Stimulated activated CD8-positive, alpha-beta memory T cell treated with anti-CD3 and anti-CD28 coated beads, Interleukin-15, amount 100 ng/mL, for 48 hours (primary cell): Measurements from ENCODE around the gene COX19.
"Not testable (repeated sequence)": the region's sequence is repeated elsewhere in the genome, so short reads cannot be mapped to it uniquely, and the experiment has no call there.

Experiments used
- DNase-seq, 2 donors: peaks; one replicate each; pipeline ENCODE4 v3.0.0-alpha.2; 2020; ENCODE audit warnings: low read depth in 2 of 2

COX19 gene

DNA sequence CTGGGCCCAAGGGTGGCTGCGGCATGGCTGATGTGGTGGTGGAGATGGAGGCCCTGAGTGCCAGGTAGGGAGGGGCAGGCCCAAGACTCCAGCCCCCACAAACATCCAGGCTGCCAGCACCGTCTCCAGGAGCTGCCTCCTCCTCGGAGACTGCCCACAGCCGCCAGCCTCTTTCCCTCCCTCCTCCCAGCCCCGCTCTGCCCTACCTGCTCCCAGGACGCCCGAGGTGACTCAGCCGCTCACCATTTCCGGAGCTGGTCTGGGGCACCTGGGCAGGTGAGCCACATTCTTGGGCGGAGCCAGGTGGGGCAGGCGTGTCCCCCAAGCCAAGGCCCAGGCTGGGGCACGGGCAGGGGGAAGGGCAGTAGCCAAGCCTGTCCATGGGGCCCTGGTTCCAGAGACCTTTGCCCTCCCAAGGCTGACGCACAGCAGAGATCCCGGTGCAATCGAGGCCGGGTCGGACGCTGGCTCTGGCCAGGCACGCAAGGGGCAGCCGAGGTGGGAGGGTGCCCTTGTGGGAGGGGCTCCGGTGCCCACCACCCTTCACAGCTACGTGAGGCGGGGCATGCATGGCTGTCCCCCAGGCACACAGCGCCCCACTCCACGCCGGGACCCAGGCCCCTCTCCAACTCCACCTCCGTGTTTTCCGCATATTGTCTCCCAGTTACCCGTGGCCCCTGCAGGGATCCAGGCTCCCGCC, 29.6 kb downstream of the COX19 start:
- DNase-seq, result no peak

DNA sequence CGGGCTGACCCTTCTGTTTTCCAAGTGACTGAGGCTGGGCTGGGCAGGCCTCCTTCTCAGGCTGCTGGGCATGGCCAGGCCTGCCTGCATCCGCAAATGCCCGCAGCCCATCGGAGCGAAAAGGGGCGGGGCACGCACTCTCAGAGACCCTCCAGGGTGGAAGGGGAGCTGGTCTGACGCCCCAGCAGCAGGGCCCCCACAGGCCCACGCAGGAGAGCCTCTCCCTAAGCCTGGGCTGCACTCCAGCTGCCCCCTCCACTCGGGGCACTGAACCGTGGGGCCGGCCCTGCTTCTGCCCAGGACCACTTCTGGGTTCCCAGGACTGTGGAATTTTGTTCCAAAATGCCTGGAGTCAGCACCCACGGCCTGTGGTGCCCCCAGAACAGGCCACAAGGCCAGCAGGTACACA, 30.2 kb downstream of the COX19 start:
- no peak for DNase-seq

DNA sequence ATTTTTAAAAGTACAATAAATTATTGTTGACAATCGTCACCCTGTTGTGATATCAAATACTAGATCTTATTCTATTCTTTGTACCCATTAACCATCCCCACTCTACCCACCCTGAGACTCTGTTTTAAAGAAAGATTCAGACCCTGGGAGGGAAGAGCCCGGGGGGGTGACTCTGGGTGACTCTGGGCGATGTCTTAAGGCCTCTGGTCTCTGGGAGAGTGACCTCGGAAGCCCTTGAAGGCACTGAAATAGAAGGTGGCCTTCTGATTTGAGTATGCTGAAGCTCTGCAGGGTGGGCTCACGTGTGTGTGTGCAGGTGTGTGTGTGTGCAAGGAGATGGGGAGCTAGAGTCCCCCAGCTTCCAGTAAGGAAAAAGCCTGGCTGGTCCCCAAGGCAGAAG, 30.6 kb downstream of the COX19 start:
- no peak for DNase-seq

DNA sequence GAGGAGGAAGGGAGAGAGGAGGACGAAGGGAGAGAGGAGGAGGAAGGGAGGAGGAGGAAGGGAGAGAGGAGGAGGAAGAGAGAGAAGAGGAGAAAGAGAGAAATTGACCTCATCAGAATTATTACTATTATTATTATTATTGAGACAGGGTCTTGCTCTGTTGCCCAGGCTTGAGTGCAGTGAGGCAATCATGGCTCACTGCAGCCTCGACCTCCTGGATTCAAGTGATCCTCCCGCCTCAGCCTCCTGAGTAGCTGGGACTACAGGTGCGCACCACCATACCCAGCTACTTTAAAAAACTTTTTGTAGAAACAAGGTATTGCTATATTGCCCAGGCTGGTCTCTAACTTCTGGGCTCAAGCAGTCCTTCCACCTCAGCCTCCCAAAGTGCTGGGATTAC, 31.6 kb downstream of the COX19 start:
- not testable (repeated sequence) for DNase-seq

DNA sequence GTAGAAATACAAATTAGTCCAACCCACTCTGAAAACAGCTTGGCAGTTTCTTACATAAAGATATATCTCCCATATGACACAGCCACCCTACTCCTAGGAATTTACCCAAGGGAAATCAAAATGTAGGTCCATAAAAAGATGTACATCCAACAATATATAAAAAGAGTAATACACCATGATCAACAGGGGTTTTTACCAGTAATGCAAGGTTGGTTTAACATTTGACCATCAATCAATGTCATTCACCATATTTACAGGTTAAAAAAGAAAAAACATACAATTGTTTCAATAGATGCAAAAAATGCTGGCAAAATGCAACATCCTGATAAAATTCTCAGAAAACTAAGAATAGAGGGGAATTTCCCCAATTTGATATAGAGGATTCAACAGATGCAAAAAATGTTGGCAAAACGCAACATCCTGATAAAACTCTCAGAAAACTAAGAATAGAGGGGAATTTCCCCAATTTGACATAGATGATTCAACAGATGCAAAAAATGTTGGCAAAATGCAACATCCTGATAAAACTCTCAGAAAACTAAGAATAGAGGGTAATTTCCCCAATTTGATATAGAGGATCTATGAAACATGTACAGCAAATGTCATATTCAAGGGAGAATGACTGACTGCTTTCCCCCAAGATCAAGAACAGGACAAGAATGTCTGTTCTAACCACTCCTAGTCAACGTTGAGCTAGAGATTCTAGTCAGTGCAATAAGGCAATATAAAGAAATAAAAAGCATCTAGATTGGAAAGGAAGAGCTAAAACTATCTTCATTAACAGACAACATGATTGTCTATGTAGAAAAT, 34.5 kb downstream of the COX19 start:
- no peak for DNase-seq

DNA sequence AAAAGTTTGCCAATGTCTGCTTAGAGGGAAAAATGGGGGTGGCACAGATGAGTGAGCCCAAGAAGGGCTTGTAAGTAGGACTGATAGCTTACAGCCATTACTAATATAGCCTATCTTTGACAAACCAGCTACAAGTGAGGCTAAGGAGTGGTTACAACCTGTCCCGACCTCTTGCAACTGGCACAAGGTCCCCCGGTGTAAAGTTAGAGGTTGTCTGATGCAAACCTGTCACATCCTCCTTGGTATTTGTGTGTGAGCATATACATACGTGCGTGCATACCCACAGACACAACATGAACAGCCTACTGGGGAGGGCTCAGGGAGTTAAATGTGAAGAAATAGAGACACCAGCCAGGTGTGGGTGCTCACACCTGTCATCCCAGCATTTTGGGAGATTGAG, 35.5 kb downstream of the COX19 start:
- DNase-seq, result no peak

DNA sequence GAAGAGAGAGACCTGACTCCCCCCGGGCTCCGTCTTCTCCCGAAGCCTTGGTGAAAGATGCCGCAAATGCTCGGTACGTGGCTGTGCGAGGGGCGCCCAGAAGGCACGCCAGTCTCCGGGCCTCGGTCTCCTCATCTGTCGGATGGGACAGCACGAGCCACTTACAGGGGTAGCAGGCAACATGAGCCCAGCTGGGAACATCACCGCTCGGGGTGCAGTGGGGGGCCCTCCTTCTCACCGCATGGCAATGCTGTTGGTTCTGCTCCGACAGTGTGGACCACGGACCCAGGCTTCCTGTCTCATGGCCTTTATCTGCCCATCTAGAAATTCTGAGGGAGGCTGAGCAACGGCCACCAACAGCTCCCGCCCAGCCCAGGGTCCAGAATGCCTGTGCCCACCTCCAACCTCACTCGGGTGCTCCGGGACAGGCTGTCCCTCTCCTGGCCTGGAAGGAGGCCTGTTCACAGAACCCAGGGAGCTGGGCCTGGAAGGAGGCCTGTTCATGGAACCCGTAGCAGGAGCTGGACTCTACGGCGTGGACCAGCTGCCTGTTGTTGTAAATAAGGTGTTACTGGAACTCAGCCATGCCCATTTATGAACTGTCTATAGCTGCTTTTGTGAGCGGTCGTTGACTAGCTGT, 36.7 kb downstream of the COX19 start:
- no peak for DNase-seq

DNA sequence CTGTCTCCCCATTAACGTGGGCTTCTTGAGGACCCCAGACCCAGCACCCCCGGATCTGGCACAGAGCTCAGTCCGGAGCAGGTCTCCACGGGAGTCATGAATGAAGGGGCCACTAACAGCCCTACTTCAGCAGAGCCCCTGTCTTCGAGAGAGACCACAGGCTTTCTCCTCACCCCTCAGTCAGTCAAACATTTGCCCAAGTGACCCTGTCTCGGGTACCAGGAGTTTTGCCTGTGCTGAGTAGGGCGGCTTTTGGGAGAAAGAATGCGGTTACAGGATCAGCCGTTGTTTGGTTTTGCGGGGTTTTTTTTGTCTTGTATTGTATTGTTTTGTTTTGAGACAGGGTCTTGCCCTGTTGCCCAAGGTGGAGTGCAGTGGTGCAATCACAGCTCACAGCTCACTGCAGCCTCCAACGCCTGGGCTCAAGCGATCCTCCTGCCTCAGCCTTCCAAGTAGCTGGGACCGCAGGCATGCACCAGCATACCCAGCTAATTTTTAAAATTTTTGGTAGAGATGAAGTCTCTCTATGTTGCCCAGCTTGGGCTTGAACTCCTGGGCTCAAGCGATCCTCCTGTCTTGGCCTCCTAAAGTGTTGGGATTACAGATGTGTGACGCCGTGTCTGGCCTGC, 37.4 kb downstream of the COX19 start:
- no peak for DNase-seq

DNA sequence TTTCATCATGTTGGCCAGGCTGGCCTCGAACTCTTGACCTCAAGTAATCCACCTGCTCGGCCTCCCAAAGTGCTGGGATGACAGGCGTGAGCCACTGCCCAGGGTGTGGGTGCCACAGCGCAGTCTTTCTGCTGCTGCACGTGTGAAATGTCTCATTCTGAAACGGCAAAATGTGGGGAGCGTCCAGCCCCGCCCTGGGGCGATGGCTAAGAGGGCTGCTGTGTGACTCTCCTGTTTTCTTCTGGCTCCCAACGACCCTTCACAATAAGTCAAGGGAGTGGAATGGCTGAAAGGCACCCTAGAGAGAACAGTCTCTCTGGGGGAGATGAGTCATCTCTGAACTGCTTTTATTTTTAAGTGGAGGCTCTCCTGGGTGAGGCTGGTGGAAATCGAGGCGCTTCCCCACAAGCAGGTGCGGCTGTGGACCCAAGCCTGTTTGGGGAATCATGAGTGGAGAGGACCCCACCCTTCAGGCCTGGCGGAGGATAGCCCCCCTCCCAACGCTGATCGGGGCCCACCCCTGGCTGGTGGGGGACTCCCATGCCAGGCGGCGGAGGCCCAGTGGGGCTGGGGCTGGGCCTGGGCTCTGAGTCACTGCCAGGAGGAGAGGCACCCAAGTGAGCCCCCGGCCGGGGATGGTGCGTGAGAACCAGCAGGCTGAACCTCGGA, 38.8 kb downstream of the COX19 start:
- DNase-seq, result peak; percentile 55 to 67

DNA sequence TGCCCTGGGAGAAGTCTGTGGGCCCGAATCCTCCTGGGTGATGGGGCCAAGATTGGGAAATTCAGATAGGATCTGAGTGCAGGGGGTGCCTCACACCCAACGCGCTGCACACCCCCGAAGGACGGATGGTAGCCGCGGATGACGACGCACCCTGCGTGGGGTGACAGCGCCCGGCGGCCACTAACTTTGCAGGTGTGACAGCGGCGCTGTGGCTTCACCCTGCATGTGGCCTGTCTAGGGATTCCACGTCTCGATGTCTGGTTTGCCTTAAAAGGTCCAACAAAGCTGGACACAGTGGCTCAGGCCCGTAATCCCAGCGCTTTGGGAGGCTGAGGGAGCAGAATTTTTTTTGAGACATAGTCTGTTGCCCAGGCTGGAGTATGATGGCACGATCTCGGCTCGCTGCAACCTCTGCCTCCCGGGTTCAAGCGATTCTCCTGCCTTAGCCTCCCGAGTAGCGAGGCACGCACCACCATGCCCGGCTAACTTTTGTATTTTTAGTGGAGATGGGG, 39.4 kb downstream of the COX19 start:
- no peak for DNase-seq

DNA sequence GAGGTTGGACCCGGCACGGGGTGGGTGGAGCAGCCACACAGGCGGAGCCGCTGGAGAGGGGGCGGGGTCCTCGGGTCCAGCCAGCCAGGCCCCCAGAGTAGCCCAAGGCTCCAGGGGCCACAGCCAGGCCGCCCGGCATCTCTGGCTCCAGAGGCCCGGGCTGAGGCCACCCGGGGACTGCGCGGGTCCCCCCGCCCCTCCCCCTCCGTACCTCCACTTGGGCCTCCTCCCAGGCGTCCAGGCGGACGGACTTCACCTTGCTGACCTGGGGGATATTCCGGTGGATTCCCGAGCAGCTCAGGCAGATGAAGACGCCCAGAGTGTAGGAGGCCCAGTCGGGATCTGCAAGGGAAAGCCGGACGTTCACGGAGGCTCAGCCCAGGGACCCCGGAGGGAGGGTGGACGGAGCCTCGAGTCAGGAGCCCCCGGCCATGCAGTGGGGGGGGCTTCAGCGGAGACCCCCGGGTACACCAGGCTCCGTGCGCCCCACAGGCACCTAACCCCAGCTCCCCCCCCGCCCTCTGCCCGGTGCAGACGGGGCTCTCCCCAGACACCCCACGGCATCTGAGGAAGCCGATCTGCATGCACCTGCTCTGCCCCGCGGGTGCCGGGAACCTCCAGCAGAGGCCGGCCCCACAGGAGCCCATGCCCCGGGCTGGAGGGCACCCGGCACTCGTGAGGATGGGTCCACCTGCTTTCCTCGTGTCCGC, 40.0 kb downstream of the COX19 start:
- no peak for DNase-seq

DNA sequence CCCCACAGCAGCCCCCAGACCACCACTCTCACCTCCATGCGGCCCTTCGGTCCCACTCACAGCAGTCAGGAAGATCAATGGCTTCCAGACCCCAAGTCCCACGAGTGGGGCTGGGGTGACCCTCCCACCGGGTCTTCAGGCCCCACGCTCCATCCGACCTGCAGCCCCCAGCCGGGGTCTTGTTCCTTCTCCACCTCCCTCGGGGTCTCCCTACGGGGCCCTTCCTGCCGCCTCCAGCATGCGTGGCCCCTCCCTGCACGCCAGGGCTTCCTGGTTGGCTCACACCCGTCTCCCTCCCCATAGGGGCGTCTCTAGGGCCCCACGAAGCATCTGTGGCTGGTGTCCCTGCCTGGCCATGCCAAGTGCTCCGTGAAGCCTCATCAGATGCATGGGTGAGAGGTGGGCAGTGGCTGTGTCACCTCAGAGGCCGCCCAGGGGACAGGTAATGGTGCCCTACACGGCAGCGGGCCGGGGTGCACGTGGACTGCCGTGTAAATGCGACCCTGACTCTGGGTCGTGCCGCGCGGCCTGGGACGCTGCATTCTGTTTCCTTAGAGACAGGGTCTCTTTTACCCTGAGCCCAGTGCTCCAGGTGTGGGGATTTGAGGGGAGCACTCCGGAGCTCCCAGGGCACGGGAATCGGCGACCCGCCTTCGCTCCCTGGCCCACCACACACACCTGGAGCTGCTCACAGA, 40.7 kb downstream of the COX19 start:
- no peak for DNase-seq

DNA sequence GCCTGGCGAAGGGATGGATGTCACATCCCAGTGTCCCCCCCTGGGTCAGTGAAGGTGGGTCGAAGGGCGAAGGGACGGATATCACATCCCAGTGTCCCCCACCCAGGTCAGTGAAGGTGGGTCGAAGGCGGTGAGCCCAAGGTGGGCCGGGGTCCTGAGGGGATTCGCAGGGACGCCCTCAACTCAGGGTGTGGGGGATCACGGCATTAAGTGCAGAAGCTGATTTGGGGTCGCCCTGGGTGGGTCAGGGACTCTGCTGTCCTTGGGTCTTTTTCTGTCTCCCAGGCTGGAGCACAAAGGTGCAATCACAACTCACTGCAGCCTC, 42.7 kb downstream of the COX19 start:
- no peak for DNase-seq

DNA sequence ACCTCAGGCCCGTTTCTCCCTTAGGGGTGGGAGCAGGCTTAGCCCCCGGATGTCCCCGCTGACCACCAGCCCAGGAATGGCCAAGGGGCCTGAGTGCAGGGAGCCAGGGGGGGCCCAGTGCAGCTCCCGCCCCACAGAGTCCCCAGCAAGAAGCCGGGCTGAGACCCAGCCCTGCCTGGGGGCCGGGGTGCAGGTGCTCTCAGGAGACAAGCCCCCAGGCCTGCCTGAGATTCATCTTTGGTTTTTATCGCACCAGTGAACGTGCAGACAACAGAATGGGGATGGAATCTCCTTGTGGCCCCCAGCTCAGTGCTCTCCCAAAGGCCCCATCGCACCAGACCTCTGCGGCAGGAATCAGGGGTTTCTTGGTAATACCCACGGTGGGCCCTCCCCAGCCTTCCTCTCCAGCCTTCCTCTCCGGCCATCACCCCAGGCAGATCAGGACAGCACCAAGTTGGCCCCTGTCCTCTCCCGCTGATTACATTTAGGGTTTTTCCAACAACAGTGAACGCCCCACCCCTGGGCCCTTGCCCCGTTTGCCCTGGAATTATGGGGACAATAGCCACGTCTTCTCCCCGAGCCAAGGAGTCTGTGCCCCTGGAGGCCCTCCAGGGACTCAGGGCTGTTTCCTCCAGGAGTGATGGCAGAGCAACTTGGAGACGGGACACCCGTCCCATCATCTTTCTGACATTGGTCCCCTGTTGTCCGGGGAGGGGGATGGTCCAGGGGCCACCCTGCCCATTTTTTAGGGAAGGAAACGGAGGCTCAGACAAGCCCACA, 43.3 kb downstream of the COX19 start:
- no peak for DNase-seq

DNA sequence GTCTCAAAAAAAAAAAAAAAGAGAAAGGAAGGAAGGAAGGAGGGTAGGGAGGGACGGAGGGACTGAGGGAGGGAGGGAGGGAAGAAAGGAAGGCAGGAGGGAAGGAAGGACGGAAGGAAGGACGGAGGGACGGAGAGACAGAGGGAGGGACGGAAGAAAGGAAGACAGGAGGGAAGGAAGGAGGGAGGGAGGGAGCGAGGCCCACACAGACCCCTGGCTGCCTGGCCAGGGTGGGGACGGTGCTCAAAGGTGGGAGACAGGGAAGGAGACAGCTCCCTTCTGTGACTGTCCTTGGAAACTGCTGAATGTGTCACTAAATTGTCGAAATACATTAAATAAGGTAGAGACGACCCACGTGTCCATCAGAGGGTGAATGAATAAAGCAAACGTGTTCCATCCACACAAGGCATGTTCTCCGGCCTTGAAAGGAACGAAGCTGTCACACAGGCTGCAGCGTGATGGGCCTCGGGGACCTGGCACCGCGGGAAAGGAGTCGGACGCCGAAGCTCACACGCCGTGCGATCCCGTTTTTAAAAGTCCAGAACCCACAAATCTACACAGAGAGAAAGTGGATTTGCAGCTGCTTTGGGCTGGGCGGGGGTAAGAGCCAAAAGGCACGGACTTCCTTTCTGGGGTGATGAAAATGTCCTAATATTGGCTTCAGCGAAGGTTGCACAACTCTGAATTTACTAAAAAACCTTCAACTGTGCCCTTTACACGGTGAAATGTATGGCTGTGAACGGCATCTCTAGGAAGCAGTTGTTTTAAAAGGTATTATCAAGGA, 44.2 kb downstream of the COX19 start:
- no peak for DNase-seq

DNA sequence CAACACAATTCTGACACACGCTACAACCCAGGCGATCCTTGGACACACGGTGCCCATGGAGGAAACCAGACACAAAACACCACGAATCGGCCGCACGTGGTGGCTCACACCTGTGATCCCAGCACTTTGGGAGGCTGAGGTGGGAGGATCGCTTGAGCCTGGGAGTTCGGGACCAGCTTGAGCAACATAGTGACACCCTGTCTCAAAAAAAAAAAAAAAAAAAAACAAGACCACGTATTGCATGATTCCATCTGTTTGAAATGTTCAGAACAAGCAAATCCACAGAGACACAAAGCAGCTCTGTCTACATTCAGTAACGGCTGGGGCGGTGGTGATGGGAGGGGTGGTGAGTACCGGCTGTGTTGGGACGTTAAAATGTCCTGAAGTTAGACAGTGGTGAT, 46.0 kb downstream of the COX19 start:
- DNase-seq, result no peak

DNA sequence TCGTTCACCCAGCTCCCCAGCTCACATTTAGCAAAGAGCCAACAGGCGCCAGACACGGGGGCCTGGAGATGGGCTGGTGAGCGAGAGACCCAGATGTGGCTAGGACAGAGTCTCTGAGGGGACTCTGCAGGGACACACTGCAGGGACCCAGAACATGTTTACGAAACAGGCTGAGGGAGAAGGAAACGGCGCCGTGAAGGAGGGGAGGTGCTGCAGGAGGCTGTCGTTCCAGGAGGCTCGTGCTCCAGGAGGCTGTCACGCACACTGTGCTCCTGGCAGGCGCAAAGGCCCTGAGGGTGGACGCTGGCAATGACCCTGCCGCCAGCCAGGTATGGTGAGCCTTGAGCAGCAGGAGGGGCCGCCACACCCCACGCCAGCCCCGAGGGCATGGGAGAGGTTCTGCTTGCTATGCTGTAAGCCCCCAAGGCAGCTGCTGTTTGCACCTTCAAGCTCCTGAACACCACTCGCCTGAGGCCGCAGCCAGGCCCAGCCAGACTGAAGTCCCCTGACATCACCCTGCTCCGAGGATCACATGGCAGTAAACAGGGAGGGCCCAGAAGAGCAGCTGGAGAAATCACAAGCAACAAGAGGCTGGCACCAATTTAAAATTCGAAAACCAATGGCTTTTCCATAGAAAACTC, 48.2 kb downstream of the COX19 start:
- DNase-seq, result no peak
